ENCODE results near the gene ZNF575. TPM values are rescaled to one million over a fixed set of nuclear protein-coding genes. Genes with fewer than 3 reads are reported as not detected.

Gene ZNF575
- total and polyA plus RNA-seq, 2 experiments from 2014 or later = 0.10 to 0.65 TPM

- peaks cover 4% of the 10 kb centered on the region; the same call in 1 of the 3 replicates for H3K9me3 Mint-ChIP-seq
- H3K4me1 Mint-ChIP-seq = peaks cover 22% of the 10 kb centered on the region
- peaks cover 33% of the 10 kb centered on the region for H3K27me3 Mint-ChIP-seq (ENCODE audit: insufficient read depth, low read depth, poor library complexity)
- H3K27me3 ChIP-seq (ENCODE audit: insufficient read depth) = peaks cover 23% of the 10 kb centered on the region
- 0 out of 2 replicates have a peak, but pooled peaks cover 5% of the 10 kb centered on the region for H3F3A ChIP-seq (replicated peaks; ENCODE audit: low read depth)
- peak within 1 kb of the TSS; percentile 100 for H2AFZ ChIP-seq
- no peaks in the 10 kb centered on the region for H3K79me2 ChIP-seq (replicated peaks; ENCODE audit: insufficient read depth)
- peaks cover 3% of the 10 kb centered on the region; the same call in 2 of the 3 replicates for H3K36me3 Mint-ChIP-seq (ENCODE audit: low read depth)
- peaks cover 12% of the 10 kb centered on the region; the same call in 1 of the 2 replicates for H3K4me1 ChIP-seq (ENCODE audit: insufficient read depth)
- H3K4me2 ChIP-seq = peak within 1 kb of the TSS; percentile 99
- no peaks in the 10 kb centered on the region for H4K20me1 ChIP-seq (replicated peaks; ENCODE audit: insufficient read depth)
- DNase-seq (ENCODE audit: low spot score) = peak; percentile 65
- peak within 1 kb of the TSS; percentile 95 for H3K4me3 Mint-ChIP-seq
- H3K27ac Mint-ChIP-seq = no peak within 1 kb of the TSS; the same call in 1 of the 2 replicates
- no peaks in the 10 kb centered on the region for H3K9me2 ChIP-seq (ENCODE audit: insufficient read depth)
- TF ChIP-seq, protein P1, sequence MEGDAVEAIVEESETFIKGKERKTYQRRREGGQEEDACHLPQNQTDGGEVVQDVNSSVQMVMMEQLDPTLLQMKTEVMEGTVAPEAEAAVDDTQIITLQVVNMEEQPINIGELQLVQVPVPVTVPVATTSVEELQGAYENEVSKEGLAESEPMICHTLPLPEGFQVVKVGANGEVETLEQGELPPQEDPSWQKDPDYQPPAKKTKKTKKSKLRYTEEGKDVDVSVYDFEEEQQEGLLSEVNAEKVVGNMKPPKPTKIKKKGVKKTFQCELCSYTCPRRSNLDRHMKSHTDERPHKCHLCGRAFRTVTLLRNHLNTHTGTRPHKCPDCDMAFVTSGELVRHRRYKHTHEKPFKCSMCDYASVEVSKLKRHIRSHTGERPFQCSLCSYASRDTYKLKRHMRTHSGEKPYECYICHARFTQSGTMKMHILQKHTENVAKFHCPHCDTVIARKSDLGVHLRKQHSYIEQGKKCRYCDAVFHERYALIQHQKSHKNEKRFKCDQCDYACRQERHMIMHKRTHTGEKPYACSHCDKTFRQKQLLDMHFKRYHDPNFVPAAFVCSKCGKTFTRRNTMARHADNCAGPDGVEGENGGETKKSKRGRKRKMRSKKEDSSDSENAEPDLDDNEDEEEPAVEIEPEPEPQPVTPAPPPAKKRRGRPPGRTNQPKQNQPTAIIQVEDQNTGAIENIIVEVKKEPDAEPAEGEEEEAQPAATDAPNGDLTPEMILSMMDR (conservative IDR thresholded peaks at IDR 0.05; ENCODE audit: low read depth in 2 of 2) = peak in 1 of 2 experiments; percentile 48; a peak in 1 of 4 replicates
- no peak for TF ChIP-seq STAT1 (IDR thresholded peaks at IDR 0.05; ENCODE audit: unreplicated experiment)
- 0 out of 2 replicates have a peak, but pooled peaks have one; percentile 44 for TF ChIP-seq POLR2AphosphoS5 (IDR thresholded peaks at IDR 0.05; ENCODE audit: low read depth)
- H3K27ac ChIP-seq (ENCODE audit: low read depth) = no peak within 1 kb of the TSS
- H3K4me3 ChIP-seq = peak within 1 kb of the TSS; percentile 97
- peak; percentile 34 for ATAC-seq
- H3K36me3 ChIP-seq (ENCODE audit: insufficient read depth) = no peaks in the 10 kb centered on the region
These were observed 28.4 kb upstream of the ZNF575 start, which contains the start of gene PHLDB3 for GRCh38 chr19:43504426-43505185. Gene PHLDB3 (minus strand): TSS chr19:43504746. CDS start chr19:43504118, 628 bp downstream.

DNA sequence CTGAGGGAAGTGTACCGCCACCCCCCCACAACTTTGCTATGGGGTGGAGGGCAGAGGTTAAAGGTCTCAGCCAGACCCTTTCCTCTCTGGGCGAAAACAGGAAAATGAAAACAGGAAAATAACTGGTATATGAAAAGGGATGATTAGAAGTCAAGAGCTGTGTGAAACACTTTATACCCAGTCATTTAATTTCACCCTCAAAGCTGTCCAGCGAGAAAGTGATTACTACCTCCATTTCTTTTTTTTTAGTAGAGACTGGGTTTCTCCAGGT lies 27.9 kb upstream of the ZNF575 start:
- H3K79me2 ChIP-seq (replicated peaks; ENCODE audit: insufficient read depth) = no peaks in the 10 kb centered on the region
- H3K36me3 Mint-ChIP-seq (ENCODE audit: low read depth) = peaks cover 8% of the 10 kb centered on the region
- no peak overlapping the region for H3K27ac ChIP-seq (ENCODE audit: low read depth)
- ATAC-seq (no peak), DNase-seq (ENCODE audit: low spot score) (no peak)
- H3K4me2 ChIP-seq = peak overlapping the region; percentile 99
- H3K9me3 Mint-ChIP-seq = peaks cover 4% of the 10 kb centered on the region; the same call in 1 of the 3 replicates
- peak overlapping the region; percentile 97 for H3K4me3 ChIP-seq
- H3K27ac Mint-ChIP-seq = no peak overlapping the region
- H3K36me3 ChIP-seq (ENCODE audit: insufficient read depth) = no peaks in the 10 kb centered on the region
- no peaks in the 10 kb centered on the region for H3K9me2 ChIP-seq (ENCODE audit: insufficient read depth)
- H2AFZ ChIP-seq = peak overlapping the region; percentile 100
- H3K27me3 ChIP-seq (ENCODE audit: insufficient read depth) = peaks cover 23% of the 10 kb centered on the region
- H3K4me1 ChIP-seq (ENCODE audit: insufficient read depth) = peaks cover 12% of the 10 kb centered on the region; the same call in 1 of the 2 replicates
- no peaks in the 10 kb centered on the region for H4K20me1 ChIP-seq (replicated peaks; ENCODE audit: insufficient read depth)
- H3F3A ChIP-seq (replicated peaks; ENCODE audit: low read depth) = 0 out of 2 replicates have a peak, but pooled peaks cover 5% of the 10 kb centered on the region
- peaks cover 33% of the 10 kb centered on the region for H3K27me3 Mint-ChIP-seq (ENCODE audit: insufficient read depth, low read depth, poor library complexity)
- peaks cover 22% of the 10 kb centered on the region for H3K4me1 Mint-ChIP-seq
- H3K4me3 Mint-ChIP-seq = peak overlapping the region; percentile 95
- no peak for TF ChIP-seq REST (IDR thresholded peaks at IDR 0.05; ENCODE audit: unreplicated experiment)
- TF ChIP-seq NANOG (IDR thresholded peaks at IDR 0.05; ENCODE audit: borderline replicate concordance) = no peak
- TF ChIP-seq, protein P2, sequence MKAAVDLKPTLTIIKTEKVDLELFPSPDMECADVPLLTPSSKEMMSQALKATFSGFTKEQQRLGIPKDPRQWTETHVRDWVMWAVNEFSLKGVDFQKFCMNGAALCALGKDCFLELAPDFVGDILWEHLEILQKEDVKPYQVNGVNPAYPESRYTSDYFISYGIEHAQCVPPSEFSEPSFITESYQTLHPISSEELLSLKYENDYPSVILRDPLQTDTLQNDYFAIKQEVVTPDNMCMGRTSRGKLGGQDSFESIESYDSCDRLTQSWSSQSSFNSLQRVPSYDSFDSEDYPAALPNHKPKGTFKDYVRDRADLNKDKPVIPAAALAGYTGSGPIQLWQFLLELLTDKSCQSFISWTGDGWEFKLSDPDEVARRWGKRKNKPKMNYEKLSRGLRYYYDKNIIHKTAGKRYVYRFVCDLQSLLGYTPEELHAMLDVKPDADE (IDR thresholded peaks at IDR 0.05) = no peak
- TF ChIP-seq, protein P1 (conservative IDR thresholded peaks at IDR 0.05; ENCODE audit: low read depth in 2 of 2) = no peak
- no peak for TF ChIP-seq CREB1 (CRISPR knock-in tag; IDR thresholded peaks at IDR 0.05; ENCODE audit: low read depth)
- no peak for TF ChIP-seq ZNF331 (CRISPR knock-in tag; IDR thresholded peaks at IDR 0.05; ENCODE audit: low read depth)

Measured in GM23338 (cell line).